ENCODE results near the gene NPHS1.

Gene NPHS1

GRCh38 chr19:35787227-35787799 lies 65.0 kb downstream of the NPHS1 start:
- no peak for DNase-seq

- no peak for DNase-seq
Observed at GRCh38 chr19:35786299-35787160, 65.8 kb downstream of the NPHS1 start.

- DNase-seq = no peak
Observed at GRCh38 chr19:35785339-35785627, 67.0 kb downstream of the NPHS1 start.

GRCh38 chr19:35784503-35785338 lies 67.6 kb downstream of the NPHS1 start:
- DNase-seq = no peak

GRCh38 chr19:35783469-35784434 lies 68.6 kb downstream of the NPHS1 start:
- no peak for DNase-seq

- no peak for DNase-seq
Observed at GRCh38 chr19:35782589-35782988, 69.7 kb downstream of the NPHS1 start.

- DNase-seq = no peak
Observed at GRCh38 chr19:35781650-35782049, 70.7 kb downstream of the NPHS1 start.

- DNase-seq = no peak
Observed at GRCh38 chr19:35780717-35781116, 71.6 kb downstream of the NPHS1 start.

GRCh38 chr19:35780058-35780457 lies 72.2 kb downstream of the NPHS1 start:
- DNase-seq = no peak

- DNase-seq = no peak
Observed at GRCh38 chr19:35779033-35779432, 73.3 kb downstream of the NPHS1 start.

- DNase-seq = no peak
Observed at GRCh38 chr19:35777961-35778360, 74.3 kb downstream of the NPHS1 start.

- DNase-seq = no peak
Observed at GRCh38 chr19:35777086-35777841, 75.0 kb downstream of the NPHS1 start.

- no peak for DNase-seq
Observed at GRCh38 chr19:35776102-35776788, 76.1 kb downstream of the NPHS1 start.

Measured in DMS53 (cell line).